ENCODE results near the gene FRMD3. TPM values are rescaled to one million over a fixed set of nuclear protein-coding genes. Genes with fewer than 3 reads are reported as not detected.

The FRMD3 gene
- total RNA-seq, 4 donors from 2014 or later, result 2.2 to 5.8 (median 4.4) TPM

DNA sequence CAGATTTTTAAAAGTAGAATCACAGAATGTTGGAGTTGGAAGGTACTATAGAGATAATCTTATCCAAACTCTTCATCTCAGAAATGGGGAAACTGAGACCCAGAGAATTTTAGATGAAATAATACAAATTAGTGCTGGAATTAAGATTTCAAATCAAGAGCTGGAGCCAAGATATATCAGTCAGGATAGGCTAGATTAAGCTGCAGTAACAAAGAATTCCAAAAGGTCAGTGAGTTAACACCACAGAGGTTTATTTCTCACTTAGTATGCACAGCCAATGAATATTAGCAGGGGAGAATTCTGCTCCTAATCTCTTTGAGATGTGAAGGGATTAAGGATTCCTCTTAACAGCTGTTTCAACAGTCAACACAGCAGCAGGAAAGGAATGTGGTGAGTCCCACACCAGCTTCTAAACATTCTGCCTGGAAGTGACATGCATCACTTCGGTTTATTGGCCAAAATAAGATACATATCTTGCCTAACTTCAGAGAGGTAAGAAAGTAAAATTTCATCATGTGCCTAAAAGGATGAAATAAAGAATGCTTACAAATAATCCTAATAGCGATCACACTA is 136.8 kb downstream of the FRMD3 start:
- WGBS, 2 donors, result 56 to 74% methylated on average over 2 of the region's 2 CpGs
- intact Hi-C loops (cut with DNase I; ENCODE audit: low total_unique reads), result no loop called here
- H3K4me3 ChIP-seq (ENCODE audit: low read depth, poor library complexity, severe bottlenecking), result no peak overlapping the region
- no peak for TF ChIP-seq POLR2A (IDR thresholded peaks at IDR 0.05)
- TF ChIP-seq, protein P1, sequence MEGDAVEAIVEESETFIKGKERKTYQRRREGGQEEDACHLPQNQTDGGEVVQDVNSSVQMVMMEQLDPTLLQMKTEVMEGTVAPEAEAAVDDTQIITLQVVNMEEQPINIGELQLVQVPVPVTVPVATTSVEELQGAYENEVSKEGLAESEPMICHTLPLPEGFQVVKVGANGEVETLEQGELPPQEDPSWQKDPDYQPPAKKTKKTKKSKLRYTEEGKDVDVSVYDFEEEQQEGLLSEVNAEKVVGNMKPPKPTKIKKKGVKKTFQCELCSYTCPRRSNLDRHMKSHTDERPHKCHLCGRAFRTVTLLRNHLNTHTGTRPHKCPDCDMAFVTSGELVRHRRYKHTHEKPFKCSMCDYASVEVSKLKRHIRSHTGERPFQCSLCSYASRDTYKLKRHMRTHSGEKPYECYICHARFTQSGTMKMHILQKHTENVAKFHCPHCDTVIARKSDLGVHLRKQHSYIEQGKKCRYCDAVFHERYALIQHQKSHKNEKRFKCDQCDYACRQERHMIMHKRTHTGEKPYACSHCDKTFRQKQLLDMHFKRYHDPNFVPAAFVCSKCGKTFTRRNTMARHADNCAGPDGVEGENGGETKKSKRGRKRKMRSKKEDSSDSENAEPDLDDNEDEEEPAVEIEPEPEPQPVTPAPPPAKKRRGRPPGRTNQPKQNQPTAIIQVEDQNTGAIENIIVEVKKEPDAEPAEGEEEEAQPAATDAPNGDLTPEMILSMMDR (IDR thresholded peaks at IDR 0.05), result no peak
- DNase-seq (ENCODE audit: low spot score in 2 of 2), result no peak

DNA sequence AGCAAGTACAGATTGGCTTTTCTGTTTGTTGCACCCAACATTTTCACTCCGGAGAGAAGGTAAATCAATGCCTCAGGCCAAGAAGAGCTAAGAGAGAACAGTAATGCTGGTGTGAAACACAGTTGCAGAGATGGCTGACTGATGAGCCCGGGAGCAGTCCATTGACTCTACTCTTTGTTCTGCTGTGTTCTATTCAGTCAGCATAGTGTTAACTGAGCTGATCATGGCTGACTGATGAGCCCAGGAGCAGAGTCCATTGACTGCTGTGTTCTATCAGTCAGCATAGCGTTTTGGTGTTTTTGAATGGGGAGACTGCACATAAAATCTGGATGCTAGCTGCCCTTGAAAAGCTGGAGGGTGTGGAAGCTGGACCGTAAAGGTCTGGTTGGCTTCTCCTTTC is 141.4 kb downstream of the FRMD3 start:
- 85% methylated on average over 4 of the region's 4 CpGs for WGBS, 2 donors
- TF ChIP-seq, protein P1 (IDR thresholded peaks at IDR 0.05), result no peak
- TF ChIP-seq POLR2A (IDR thresholded peaks at IDR 0.05), result no peak
- intact Hi-C loops (cut with DNase I; ENCODE audit: low total_unique reads), result no loop called here
- no peak for DNase-seq (ENCODE audit: low spot score in 2 of 2)
- H3K4me3 ChIP-seq (ENCODE audit: low read depth, poor library complexity, severe bottlenecking), result no peak overlapping the region

DNA sequence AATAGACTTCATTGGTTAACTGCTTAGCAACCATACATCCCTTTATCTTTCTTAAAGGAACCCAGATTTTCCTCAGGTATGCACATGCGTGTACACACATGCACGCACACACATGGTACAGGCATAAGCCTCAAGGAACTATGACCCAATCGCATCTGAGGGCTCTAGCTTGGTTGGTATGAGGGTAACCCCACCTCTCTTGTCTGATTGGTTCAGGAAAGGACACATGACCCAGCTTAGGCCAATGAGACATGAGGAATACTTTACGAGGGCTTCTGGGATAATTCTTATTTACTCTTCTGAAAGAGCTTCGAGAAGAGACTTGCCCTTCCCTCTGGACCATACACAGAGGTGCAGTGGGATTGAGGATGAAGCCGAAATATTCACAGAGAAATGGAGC is 141.9 kb downstream of the FRMD3 start:
- H3K4me3 ChIP-seq (ENCODE audit: low read depth, poor library complexity, severe bottlenecking), result no peak overlapping the region
- TF ChIP-seq POLR2A (IDR thresholded peaks at IDR 0.05), result no peak
- TF ChIP-seq, protein P1 (IDR thresholded peaks at IDR 0.05), result no peak
- intact Hi-C loops (cut with DNase I; ENCODE audit: low total_unique reads), result no loop called here
- DNase-seq (ENCODE audit: low spot score in 2 of 2), result no peak
- WGBS, 2 donors, result 94 to 95% methylated on average over 6 of the region's 6 CpGs

DNA sequence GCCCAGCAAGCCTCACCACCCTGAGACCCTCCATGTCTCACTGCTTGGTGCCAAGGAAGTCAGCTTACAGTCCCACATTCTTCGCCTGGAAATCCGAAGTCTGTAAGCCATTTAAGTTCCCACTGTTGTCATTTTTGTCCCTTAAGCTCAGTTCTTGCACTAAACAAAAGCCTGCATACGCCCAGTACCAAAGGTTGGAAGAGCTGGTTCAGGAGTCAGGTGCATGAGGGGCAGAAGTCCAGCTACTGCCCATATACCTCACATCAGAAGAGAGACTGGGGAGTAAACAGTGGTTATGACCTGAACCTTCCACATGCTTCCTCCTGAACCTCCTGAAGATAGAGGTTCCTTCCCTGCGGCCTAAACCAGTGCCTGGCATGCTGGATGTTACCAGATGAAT is 146.0 kb downstream of the FRMD3 start:
- intact Hi-C loops (cut with DNase I; ENCODE audit: low total_unique reads), result no loop called here
- TF ChIP-seq POLR2A (IDR thresholded peaks at IDR 0.05), result no peak
- TF ChIP-seq, protein P1 (IDR thresholded peaks at IDR 0.05), result no peak
- H3K4me3 ChIP-seq (ENCODE audit: low read depth, poor library complexity, severe bottlenecking), result no peak overlapping the region
- WGBS, 2 donors, result 73 to 81% methylated on average over 4 of the region's 4 CpGs
- no peak for DNase-seq (ENCODE audit: low spot score in 2 of 2)

DNA sequence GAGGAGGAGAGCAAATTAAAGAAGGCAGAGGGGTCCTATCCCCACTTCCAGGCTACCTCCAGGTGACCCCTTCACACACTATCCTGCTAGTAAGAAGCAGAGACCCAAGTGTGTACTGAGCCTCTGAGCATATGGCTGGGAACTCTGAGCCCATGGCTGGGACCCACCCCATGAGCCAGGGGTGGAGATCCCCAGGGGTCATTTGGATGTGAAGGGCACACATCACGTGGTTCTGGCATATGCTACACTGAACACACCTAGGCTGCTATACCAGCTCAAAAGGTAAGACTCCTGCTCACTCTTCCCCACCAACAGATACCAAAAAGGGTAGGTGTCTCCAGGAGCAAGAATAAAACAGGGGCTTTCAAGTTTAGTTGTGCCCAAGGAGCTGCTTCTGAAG is 149.9 kb downstream of the FRMD3 start:
- H3K4me3 ChIP-seq (ENCODE audit: low read depth, poor library complexity, severe bottlenecking), result no peak overlapping the region
- no peak for TF ChIP-seq POLR2A (IDR thresholded peaks at IDR 0.05)
- TF ChIP-seq, protein P1 (IDR thresholded peaks at IDR 0.05), result no peak
- DNase-seq (ENCODE audit: low spot score in 2 of 2), result no peak
- WGBS, 2 donors, result 50% methylated on average over 1 of the region's 1 CpG; no CpG with 5 or more reads in 1 of the 2 donors
- intact Hi-C loops (cut with DNase I; ENCODE audit: low total_unique reads), result no loop called here

All from lower leg skin (tissue), 4 donors.